PFSK-1 (cell line): Measurements from ENCODE around the gene ISYNA1.

Experiments
- TAF1 ChIP-seq: IDR thresholded peaks from 2 replicates; pipeline ENCODE4 v1.6.1; 2012; ENCODE audit warnings: low read length, control low read depth, borderline replicate concordance; ENCODE audit not compliant: insufficient read depth
- TF ChIP-seq, protein P1 (sequence below), 2 experiments: IDR thresholded peaks; 2 replicates each; pipeline versions ENCODE4 v1.6.1 to v1.8.0; 2011 to 2012; ENCODE audit warnings: low read depth in 2 of 2, low read length in 2 of 2, control low read depth in 1 of 2, inconsistent platforms in 1 of 2, mild to moderate bottlenecking in 1 of 2, moderate library complexity in 1 of 2; ENCODE audit not compliant: insufficient read depth in 1 of 2

DNA sequence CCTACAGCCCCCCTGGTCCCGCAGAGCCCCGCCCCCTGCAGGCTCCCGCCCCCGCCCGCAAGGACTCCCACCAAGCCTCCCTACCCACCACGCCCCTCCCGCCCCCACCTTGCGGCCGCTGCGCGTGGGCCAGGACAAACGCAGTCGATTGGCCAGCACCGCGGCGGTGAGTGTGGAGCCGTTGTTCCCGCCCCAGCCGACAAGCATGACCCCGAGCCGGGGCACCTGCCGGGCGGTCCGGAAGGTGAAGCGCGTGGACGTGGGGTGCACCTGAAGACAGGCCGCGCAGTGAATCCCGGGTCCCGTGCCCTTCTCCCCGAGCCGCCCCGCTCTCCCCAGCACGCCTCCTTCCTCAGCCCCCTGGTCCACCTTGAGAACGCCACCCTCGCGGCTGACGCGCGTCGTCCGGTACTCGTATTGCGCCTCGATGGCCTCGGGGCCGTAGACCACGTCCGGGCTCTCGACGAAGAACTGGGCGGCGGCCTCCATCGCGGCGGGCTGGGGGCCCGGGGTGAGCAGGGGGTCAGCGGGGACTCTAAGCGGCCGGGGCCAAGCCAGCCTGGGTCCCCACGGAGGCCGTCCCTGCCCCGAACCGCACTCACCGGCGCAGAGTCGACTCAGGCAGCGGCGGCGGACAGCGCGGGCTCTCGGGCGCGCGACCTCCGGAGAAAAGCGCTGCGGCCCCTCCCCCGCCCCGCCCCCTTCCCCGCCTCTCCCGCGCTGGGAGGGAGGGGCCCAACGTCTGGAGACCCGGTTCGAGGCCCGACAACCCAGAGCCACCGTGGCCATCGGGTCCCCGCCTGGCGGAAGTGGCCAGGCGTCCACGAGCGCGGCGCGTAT lies at the start of gene ISYNA1:
- TF ChIP-seq, protein P1, sequence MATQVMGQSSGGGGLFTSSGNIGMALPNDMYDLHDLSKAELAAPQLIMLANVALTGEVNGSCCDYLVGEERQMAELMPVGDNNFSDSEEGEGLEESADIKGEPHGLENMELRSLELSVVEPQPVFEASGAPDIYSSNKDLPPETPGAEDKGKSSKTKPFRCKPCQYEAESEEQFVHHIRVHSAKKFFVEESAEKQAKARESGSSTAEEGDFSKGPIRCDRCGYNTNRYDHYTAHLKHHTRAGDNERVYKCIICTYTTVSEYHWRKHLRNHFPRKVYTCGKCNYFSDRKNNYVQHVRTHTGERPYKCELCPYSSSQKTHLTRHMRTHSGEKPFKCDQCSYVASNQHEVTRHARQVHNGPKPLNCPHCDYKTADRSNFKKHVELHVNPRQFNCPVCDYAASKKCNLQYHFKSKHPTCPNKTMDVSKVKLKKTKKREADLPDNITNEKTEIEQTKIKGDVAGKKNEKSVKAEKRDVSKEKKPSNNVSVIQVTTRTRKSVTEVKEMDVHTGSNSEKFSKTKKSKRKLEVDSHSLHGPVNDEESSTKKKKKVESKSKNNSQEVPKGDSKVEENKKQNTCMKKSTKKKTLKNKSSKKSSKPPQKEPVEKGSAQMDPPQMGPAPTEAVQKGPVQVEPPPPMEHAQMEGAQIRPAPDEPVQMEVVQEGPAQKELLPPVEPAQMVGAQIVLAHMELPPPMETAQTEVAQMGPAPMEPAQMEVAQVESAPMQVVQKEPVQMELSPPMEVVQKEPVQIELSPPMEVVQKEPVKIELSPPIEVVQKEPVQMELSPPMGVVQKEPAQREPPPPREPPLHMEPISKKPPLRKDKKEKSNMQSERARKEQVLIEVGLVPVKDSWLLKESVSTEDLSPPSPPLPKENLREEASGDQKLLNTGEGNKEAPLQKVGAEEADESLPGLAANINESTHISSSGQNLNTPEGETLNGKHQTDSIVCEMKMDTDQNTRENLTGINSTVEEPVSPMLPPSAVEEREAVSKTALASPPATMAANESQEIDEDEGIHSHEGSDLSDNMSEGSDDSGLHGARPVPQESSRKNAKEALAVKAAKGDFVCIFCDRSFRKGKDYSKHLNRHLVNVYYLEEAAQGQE (IDR thresholded peaks at IDR 0.05; ENCODE audit: insufficient read depth in 1 of 2, low read depth in 2 of 2, low read length in 2 of 2), result no peak
- no peak for TF ChIP-seq TAF1
